Karpas-422 (cell line): ENCODE measurements around the gene FBXO24. TPM values are rescaled to one million over a fixed set of nuclear protein-coding genes. Genes with fewer than 3 reads are reported as not detected.

Experiments
- DNase-seq: peaks from one replicate; pipeline ENCODE4 v3.0.0-alpha.2; 2015
- H2AFZ ChIP-seq: fragments of 200-600 bp; sonication (generic); 2 replicates; pipeline ENCODE4 v1.6.1; 2014; ENCODE audit warnings: antibody characterized with exemption, low read length, mixed read lengths
- H3K27ac ChIP-seq: fragments of 200-600 bp; sonication (generic); 2 replicates; pipeline ENCODE4 v1.5.1; 2014; ENCODE audit warnings: mild to moderate bottlenecking, low read length, moderate library complexity
- H3K27me3 ChIP-seq: fragments of 200-600 bp; sonication (generic); 2 replicates; pipeline ENCODE4 v1.6.1; 2014; ENCODE audit warnings: low read length, mixed read lengths
- H3K36me3 ChIP-seq: fragments of 200-600 bp; sonication (generic); 2 replicates; pipeline ENCODE4 v1.6.1; 2014; ENCODE audit warnings: low read length, mixed read lengths; ENCODE audit not compliant: insufficient read depth
- H3K4me1 ChIP-seq: fragments of 200-600 bp; sonication (generic); 2 replicates; pipeline ENCODE4 v1.6.1; 2014; ENCODE audit warnings: mild to moderate bottlenecking, low read length, mixed read lengths
- H3K4me2 ChIP-seq: fragments of 200-600 bp; sonication (generic); 2 replicates; pipeline ENCODE4 v1.6.1; 2014; ENCODE audit warnings: low read length, low read depth, mild to moderate bottlenecking; ENCODE audit not compliant: poor library complexity, severe bottlenecking
- H3K4me3 ChIP-seq: fragments of 200-600 bp; sonication (generic); 2 replicates; pipeline ENCODE4 v1.5.1; 2014; ENCODE audit warnings: mild to moderate bottlenecking, antibody characterized with exemption, low read length, mixed read lengths
- H3K79me2 ChIP-seq: fragments of 200-600 bp; sonication (generic); 2 replicates; pipeline ENCODE4 v1.6.1; 2014; ENCODE audit warnings: mild to moderate bottlenecking, low read length, mixed read lengths
- H3K9ac ChIP-seq: fragments of 200-600 bp; sonication (generic); 2 replicates; pipeline ENCODE4 v1.6.0; 2014; ENCODE audit warnings: low read length
- H3K9me2 ChIP-seq: fragments of 200-600 bp; sonication (generic), shearing (Covaris generic); replicated peaks from 2 replicates; pipeline ENCODE4 v1.6.0; 2014; ENCODE audit warnings: mild to moderate bottlenecking, low read length, moderate library complexity; ENCODE audit not compliant: insufficient read depth
- H3K9me3 ChIP-seq: fragments of 300-700, 200-600 bp; sonication (generic); 2 replicates; pipeline ENCODE4 v1.6.1; 2014; ENCODE audit warnings: low read length, mixed read lengths
- H4K20me1 ChIP-seq: fragments of 200-600 bp; sonication (generic); 2 replicates; pipeline ENCODE4 v1.6.1; 2014; ENCODE audit warnings: mild to moderate bottlenecking, antibody characterized with exemption, low read length, low read depth; ENCODE audit not compliant: insufficient read depth
- total RNA-seq: library from RNA; depleted of rRNA; stranded (reverse); fragments of >200 nt; shearing (Covaris generic); gene quantifications from 2 replicates; pipeline ENCODE4 v1.2.3, GENCODE V29; 2014; ENCODE audit warnings: low replicate concordance

FBXO24 gene
- total RNA-seq, 1 experiment from 2014 or later, result not detected

- H3K9me3 ChIP-seq, result no peaks in the 10 kb centered on the region
- no peak overlapping the region for H3K27ac ChIP-seq
- peaks cover 12% of the 10 kb centered on the region for H3K4me1 ChIP-seq
- H3K4me3 ChIP-seq, result no peak overlapping the region
- no peak for DNase-seq
- no peaks in the 10 kb centered on the region for H3K36me3 ChIP-seq
- H3K9ac ChIP-seq, result no peak overlapping the region
- no peak overlapping the region for H2AFZ ChIP-seq
- H3K79me2 ChIP-seq, result no peaks in the 10 kb centered on the region
- no peaks in the 10 kb centered on the region for H3K9me2 ChIP-seq
- peaks cover 3% of the 10 kb centered on the region; the same call in 1 of the 2 replicates for H4K20me1 ChIP-seq
- no peaks in the 10 kb centered on the region for H3K27me3 ChIP-seq
- H3K4me2 ChIP-seq, result no peak overlapping the region
Measured at GRCh38 chr7:100543586-100543985, 42.5 kb upstream of the FBXO24 start.

DNA sequence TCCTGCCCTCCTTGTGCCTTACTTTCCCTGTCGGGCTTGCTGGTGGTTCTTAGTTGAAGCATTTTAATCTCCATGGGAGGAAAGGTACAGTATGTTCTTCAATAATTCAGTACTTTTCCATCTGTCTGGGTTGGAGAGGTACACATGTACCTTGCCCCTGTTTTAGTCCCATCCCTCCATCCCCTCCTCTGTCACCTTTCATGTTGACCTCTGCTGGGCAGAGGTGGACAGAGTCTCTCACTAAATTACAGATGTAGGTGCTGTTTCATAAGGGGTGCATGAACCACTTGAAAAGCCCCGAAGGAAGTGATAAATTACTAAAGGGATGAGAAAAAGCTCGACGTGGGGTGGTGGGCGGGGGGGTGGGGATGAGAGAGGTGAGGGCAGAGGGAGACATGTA lies 41.7 kb upstream of the FBXO24 start:
- no peak overlapping the region for H2AFZ ChIP-seq
- H3K36me3 ChIP-seq, result no peaks in the 10 kb centered on the region
- peaks cover 3% of the 10 kb centered on the region; the same call in 1 of the 2 replicates for H4K20me1 ChIP-seq
- no peak overlapping the region for H3K4me2 ChIP-seq
- H3K79me2 ChIP-seq, result no peaks in the 10 kb centered on the region
- no peak for DNase-seq
- H3K4me3 ChIP-seq, result no peak overlapping the region
- no peaks in the 10 kb centered on the region for H3K27me3 ChIP-seq
- peaks cover 9% of the 10 kb centered on the region for H3K4me1 ChIP-seq
- no peaks in the 10 kb centered on the region for H3K9me2 ChIP-seq
- no peaks in the 10 kb centered on the region for H3K9me3 ChIP-seq
- no peak overlapping the region for H3K9ac ChIP-seq
- no peak overlapping the region for H3K27ac ChIP-seq

- Histone ChIP-seq H3K27me3 (no peaks in the 10 kb centered on the region), H4K20me1 (peaks cover 3% of the 10 kb centered on the region; the same call in 1 of the 2 replicates), H3K36me3 (no peaks in the 10 kb centered on the region), H3K9ac (no peak overlapping the region), H3K9me3 (no peaks in the 10 kb centered on the region), H2AFZ (no peak overlapping the region), H3K27ac (no peak overlapping the region), H3K79me2 (no peaks in the 10 kb centered on the region), H3K9me2 (no peaks in the 10 kb centered on the region), H3K4me2 (no peak overlapping the region), H3K4me3 (no peak overlapping the region), H3K4me1 (peaks cover 7% of the 10 kb centered on the region)
- no peak for DNase-seq
Measured at GRCh38 chr7:100544967-100545359, 41.2 kb upstream of the FBXO24 start.

DNA sequence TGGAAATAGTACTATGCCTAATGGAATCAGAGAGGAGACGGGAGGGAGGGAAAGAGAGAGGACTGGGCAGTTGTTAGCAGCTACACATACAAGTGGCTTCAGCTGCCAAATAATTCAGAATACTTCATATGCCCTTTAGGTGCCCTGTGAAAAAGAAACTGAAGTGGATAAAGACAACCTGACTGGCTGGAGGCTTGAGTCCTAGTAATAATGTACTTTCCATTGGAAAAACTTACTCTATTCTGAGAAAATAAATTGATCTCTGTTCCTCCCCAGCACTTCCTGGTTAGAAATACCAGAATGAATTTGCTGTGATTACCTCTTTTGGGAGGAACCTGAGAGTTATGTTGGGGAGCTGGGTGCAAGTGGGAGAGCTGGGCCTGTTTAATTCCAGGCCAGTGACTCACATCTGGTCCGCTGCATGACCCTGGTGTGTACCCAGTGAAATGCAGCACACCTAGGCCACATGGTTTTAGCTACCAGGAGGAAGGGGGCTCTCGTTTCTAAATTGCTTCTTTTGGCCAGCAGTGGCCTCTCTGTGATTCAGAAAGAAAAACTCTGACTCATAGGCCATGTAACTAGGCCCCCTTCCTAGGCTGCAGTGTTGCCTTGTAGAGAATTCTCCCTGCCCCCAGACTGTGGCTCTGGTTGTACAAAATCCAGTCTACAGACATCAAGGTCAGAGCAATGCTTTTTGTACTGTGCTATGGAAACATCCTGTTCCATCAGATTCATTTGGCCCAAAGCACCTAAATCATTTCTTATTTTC lies 40.6 kb upstream of the FBXO24 start:
- H3K27me3 ChIP-seq, result no peaks in the 10 kb centered on the region
- no peaks in the 10 kb centered on the region for H3K79me2 ChIP-seq
- no peak overlapping the region for H3K4me2 ChIP-seq
- no peak overlapping the region for H3K4me3 ChIP-seq
- no peak overlapping the region for H3K27ac ChIP-seq
- no peak for DNase-seq
- no peaks in the 10 kb centered on the region for H3K9me2 ChIP-seq
- peaks cover 9% of the 10 kb centered on the region for H3K4me1 ChIP-seq
- peaks cover 3% of the 10 kb centered on the region; the same call in 1 of the 2 replicates for H4K20me1 ChIP-seq
- no peak overlapping the region for H3K9ac ChIP-seq
- no peaks in the 10 kb centered on the region for H3K9me3 ChIP-seq
- H3K36me3 ChIP-seq, result peaks cover 3% of the 10 kb centered on the region; the same call in 1 of the 2 replicates
- no peak overlapping the region for H2AFZ ChIP-seq

GRCh38 chr7:100546129-100546925 lies 39.8 kb upstream of the FBXO24 start:
- Histone ChIP-seq H3K4me3 (no peak overlapping the region), H3K36me3 (peaks cover 4% of the 10 kb centered on the region; the same call in 1 of the 2 replicates)

DNA sequence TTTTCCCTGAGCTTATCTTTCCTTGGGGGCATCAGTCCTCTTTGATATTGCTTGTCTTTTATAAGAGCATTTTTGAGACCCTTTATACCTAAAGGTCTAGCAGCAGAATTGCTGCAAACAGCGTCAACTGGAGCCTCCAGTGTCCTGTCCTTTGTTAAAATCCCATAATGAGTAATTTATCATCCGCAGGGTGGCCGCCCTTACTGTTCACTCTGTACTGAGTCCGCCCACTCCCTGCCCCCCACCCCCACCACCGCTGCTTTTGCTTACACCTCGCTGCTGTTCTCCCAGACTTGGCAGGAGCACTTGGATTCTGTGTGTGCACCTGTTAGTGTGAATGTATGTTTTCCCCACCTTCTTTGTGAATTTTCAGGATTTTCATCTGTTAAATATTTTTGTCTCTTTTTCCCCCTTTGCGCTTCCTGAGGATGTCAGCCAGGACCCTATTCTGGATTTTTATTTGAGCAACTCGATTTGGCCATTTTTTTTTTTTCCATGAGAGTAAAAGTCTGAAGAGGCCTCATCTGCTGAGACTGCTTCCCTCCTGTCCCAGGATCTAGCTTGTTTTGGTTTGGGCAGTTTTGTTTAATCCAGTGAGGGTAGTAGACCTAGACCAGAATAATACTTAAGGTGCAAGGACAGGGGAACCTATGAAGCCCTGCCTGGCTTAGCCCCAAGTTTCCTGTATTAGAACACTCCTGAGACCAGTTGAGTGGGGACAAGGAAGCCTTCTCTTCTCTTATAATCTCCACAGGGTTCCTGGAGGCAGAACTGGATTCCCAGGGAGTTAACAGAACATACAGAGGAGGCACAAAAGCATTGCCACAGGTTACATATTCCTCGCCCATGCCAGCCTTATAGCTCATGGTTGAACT lies 39.0 kb upstream of the FBXO24 start:
- H3K79me2 ChIP-seq, result no peaks in the 10 kb centered on the region
- H3K9me2 ChIP-seq, result no peaks in the 10 kb centered on the region
- DNase-seq, result no peak
- H2AFZ ChIP-seq, result no peak overlapping the region
- no peak overlapping the region for H3K27ac ChIP-seq
- H4K20me1 ChIP-seq, result no peaks in the 10 kb centered on the region; the same call in 1 of the 2 replicates
- no peaks in the 10 kb centered on the region for H3K27me3 ChIP-seq
- H3K9ac ChIP-seq, result no peak overlapping the region
- no peaks in the 10 kb centered on the region for H3K9me3 ChIP-seq
- H3K4me1 ChIP-seq, result peaks cover 10% of the 10 kb centered on the region
- no peak overlapping the region for H3K4me3 ChIP-seq
- H3K36me3 ChIP-seq, result peaks cover 4% of the 10 kb centered on the region; the same call in 1 of the 2 replicates
- H3K4me2 ChIP-seq, result no peak overlapping the region

More at GRCh38 chr7:100546129-100546925, 39.8 kb upstream of the FBXO24 start:
- Histone ChIP-seq H3K79me2 (no peaks in the 10 kb centered on the region), H2AFZ (no peak overlapping the region), H3K9me3 (no peaks in the 10 kb centered on the region), H3K4me2 (no peak overlapping the region), H3K27me3 (no peaks in the 10 kb centered on the region), H3K9ac (no peak overlapping the region), H4K20me1 (peaks cover under 1% of the 10 kb centered on the region; the same call in 1 of the 2 replicates), H3K4me1 (peaks cover 10% of the 10 kb centered on the region), H3K27ac (no peak overlapping the region), H3K9me2 (no peaks in the 10 kb centered on the region)
- DNase-seq, result no peak

- H3K4me3 ChIP-seq, result no peak overlapping the region
- peaks cover 4% of the 10 kb centered on the region; the same call in 1 of the 2 replicates for H3K36me3 ChIP-seq
- no peak overlapping the region for H3K27ac ChIP-seq
- H3K9me3 ChIP-seq, result no peaks in the 10 kb centered on the region
- H3K27me3 ChIP-seq, result no peaks in the 10 kb centered on the region
- H3K4me2 ChIP-seq, result no peak overlapping the region
- H2AFZ ChIP-seq, result no peak overlapping the region
- no peaks in the 10 kb centered on the region for H3K79me2 ChIP-seq
- no peak overlapping the region for H3K9ac ChIP-seq
- H4K20me1 ChIP-seq, result no peaks in the 10 kb centered on the region
- H3K9me2 ChIP-seq, result no peaks in the 10 kb centered on the region
- DNase-seq, result no peak
- peaks cover 10% of the 10 kb centered on the region for H3K4me1 ChIP-seq
Measured at GRCh38 chr7:100547872-100548271, 38.3 kb upstream of the FBXO24 start.
